Measurements from ENCODE around the gene SCYL3.

SCYL3 gene

GRCh38 chr1:169802888-169803287 lies 90.8 kb downstream of the SCYL3 start:
- no peak overlapping the region for H3K4me3 ChIP-seq (ENCODE audit: low read length)
- DNase-seq (ENCODE audit: low read depth), result no peak
- no peak for TF ChIP-seq CTCF (conservative IDR thresholded peaks at IDR 0.05; ENCODE audit: low read length)

Data from AG10803 (cell line).